ENCODE measurements around the gene COL18A1. TPM values are rescaled to one million over a fixed set of nuclear protein-coding genes. Genes with fewer than 3 reads are reported as not detected.

COL18A1 gene
- total RNA-seq, 1 donor from 2014 or later = 59.0 TPM

GRCh38 chr21:45543710-45544448 is 138.9 kb downstream of the COL18A1 start:
- Histone ChIP-seq H3K9me3 (ENCODE audit: control insufficient read depth in 3 of 3, low read length in 3 of 3) (peaks cover 0 to 3% (median 0%) of the 10 kb centered on the region in 3 donors), H3K4me3 (ENCODE audit: low read length in 3 of 3) (no peak overlapping the region), H3K27me3 (ENCODE audit: control insufficient read depth in 3 of 3, insufficient read depth in 3 of 3, low read length in 3 of 3) (peaks cover 0 to 2% (median 0%) of the 10 kb centered on the region in 3 donors), H3K27ac (ENCODE audit: low read depth, low read length) (no peak overlapping the region), H3K9ac (ENCODE audit: low read depth in 1 of 3, low read length in 3 of 3) (no peak overlapping the region), H3K4me1 (ENCODE audit: control insufficient read depth in 3 of 3, insufficient read depth in 3 of 3, low read length in 3 of 3) (peaks cover 3 to 9% (median 4%) of the 10 kb centered on the region in 3 donors), H3K36me3 (ENCODE audit: control insufficient read depth in 3 of 3, insufficient read depth in 3 of 3, low read length in 3 of 3) (no peaks in the 10 kb centered on the region)

DNA sequence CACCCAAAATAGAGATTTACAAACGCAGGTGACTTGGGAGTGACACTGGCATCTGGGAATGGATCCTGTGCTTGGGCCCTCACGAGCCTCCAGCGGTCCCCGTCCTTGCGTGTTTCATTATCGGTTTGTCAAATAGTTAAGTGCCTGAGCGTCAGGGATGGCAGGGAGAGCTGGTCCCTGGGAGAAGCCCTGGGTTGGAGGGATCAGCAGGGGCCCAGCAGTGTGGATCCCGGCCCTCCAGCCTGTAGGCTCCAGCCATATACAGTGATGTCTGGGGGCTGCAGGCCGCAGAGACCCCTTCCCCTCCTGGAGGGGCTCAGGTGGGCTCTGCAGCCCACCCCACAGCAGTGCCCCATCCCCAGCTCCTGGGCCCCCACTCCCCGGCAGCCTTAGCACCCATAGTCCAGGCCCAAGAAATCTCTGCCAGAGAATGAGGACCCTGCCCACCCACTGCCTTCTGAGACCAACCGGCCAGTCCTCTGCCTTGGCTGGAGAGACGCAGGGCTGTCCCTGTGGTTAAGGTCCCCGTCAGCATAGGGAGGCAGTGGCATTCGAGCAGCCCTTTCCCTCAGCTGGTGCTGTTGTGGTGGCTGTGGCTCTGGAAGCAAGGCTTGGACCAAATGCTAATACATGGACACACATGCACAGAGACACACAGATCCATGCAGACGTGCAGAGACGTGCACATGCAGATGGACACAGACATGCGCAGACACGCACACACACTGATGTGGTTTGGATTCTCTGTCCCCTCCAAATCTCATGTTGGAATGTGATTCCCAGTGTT is 139.7 kb downstream of the COL18A1 start:
- peaks cover 0 to 6% (median 0%) of the 10 kb centered on the region in 3 donors for H3K27me3 ChIP-seq (ENCODE audit: control insufficient read depth in 3 of 3, insufficient read depth in 3 of 3, low read length in 3 of 3)
- no peak overlapping the region for H3K27ac ChIP-seq (ENCODE audit: low read depth, low read length)
- peaks cover 0 to 3% (median 0%) of the 10 kb centered on the region in 3 donors for H3K9me3 ChIP-seq (ENCODE audit: control insufficient read depth in 3 of 3, low read length in 3 of 3)
- peaks cover 3 to 9% (median 4%) of the 10 kb centered on the region in 3 donors for H3K4me1 ChIP-seq (ENCODE audit: control insufficient read depth in 3 of 3, insufficient read depth in 3 of 3, low read length in 3 of 3)
- H3K36me3 ChIP-seq (ENCODE audit: control insufficient read depth in 3 of 3, insufficient read depth in 3 of 3, low read length in 3 of 3) = no peaks in the 10 kb centered on the region
- H3K9ac ChIP-seq (ENCODE audit: low read depth in 1 of 3, low read length in 3 of 3) = no peak overlapping the region
- no peak overlapping the region for H3K4me3 ChIP-seq (ENCODE audit: low read length in 3 of 3)

- H3K4me3 ChIP-seq (ENCODE audit: low read length in 3 of 3) = no peak overlapping the region
- peaks cover 3 to 9% (median 4%) of the 10 kb centered on the region in 3 donors for H3K4me1 ChIP-seq (ENCODE audit: control insufficient read depth in 3 of 3, insufficient read depth in 3 of 3, low read length in 3 of 3)
- H3K27ac ChIP-seq (ENCODE audit: low read depth, low read length) = no peak overlapping the region
- H3K27me3 ChIP-seq (ENCODE audit: control insufficient read depth in 3 of 3, insufficient read depth in 3 of 3, low read length in 3 of 3) = peaks cover 0 to 11% (median 5%) of the 10 kb centered on the region in 3 donors
- H3K36me3 ChIP-seq (ENCODE audit: control insufficient read depth in 3 of 3, insufficient read depth in 3 of 3, low read length in 3 of 3) = no peaks in the 10 kb centered on the region
- H3K9ac ChIP-seq (ENCODE audit: low read depth in 1 of 3, low read length in 3 of 3) = no peak overlapping the region
- peaks cover 0 to 3% (median 0%) of the 10 kb centered on the region in 3 donors for H3K9me3 ChIP-seq (ENCODE audit: control insufficient read depth in 3 of 3, low read length in 3 of 3)
These were observed 140.2 kb downstream of the COL18A1 start for GRCh38 chr21:45545236-45545570.

GRCh38 chr21:45545691-45546531 is 140.9 kb downstream of the COL18A1 start:
- H3K27me3 ChIP-seq (ENCODE audit: control insufficient read depth in 3 of 3, insufficient read depth in 3 of 3, low read length in 3 of 3) = peaks cover 0 to 13% (median 5%) of the 10 kb centered on the region in 3 donors
- no peak overlapping the region for H3K4me3 ChIP-seq (ENCODE audit: low read length in 3 of 3)
- no peak overlapping the region for H3K27ac ChIP-seq (ENCODE audit: low read depth, low read length)

GRCh38 chr21:45546636-45547544 is 141.9 kb downstream of the COL18A1 start:
- peaks cover 0 to 3% (median 0%) of the 10 kb centered on the region in 3 donors for H3K9me3 ChIP-seq (ENCODE audit: control insufficient read depth in 3 of 3, low read length in 3 of 3)
- H3K27ac ChIP-seq (ENCODE audit: low read depth, low read length) = no peak overlapping the region
- peaks cover 6 to 14% (median 8%) of the 10 kb centered on the region in 3 donors for H3K27me3 ChIP-seq (ENCODE audit: control insufficient read depth in 3 of 3, insufficient read depth in 3 of 3, low read length in 3 of 3)
- H3K9ac ChIP-seq (ENCODE audit: low read depth in 1 of 3, low read length in 3 of 3) = no peak overlapping the region
- H3K4me3 ChIP-seq (ENCODE audit: low read length in 3 of 3) = no peak overlapping the region
- peaks cover 0 to 3% (median 0%) of the 10 kb centered on the region in 3 donors for H3K4me1 ChIP-seq (ENCODE audit: control insufficient read depth in 3 of 3, insufficient read depth in 3 of 3, low read length in 3 of 3)
- H3K36me3 ChIP-seq (ENCODE audit: control insufficient read depth in 3 of 3, insufficient read depth in 3 of 3, low read length in 3 of 3) = no peaks in the 10 kb centered on the region

More at GRCh38 chr21:45545691-45546531, 140.9 kb downstream of the COL18A1 start:
- Histone ChIP-seq H3K36me3 (ENCODE audit: control insufficient read depth in 3 of 3, insufficient read depth in 3 of 3, low read length in 3 of 3) (no peaks in the 10 kb centered on the region), H3K9ac (ENCODE audit: low read depth in 1 of 3, low read length in 3 of 3) (no peak overlapping the region), H3K9me3 (ENCODE audit: control insufficient read depth in 3 of 3, low read length in 3 of 3) (peaks cover 0 to 3% (median 0%) of the 10 kb centered on the region in 3 donors), H3K4me1 (ENCODE audit: control insufficient read depth in 3 of 3, insufficient read depth in 3 of 3, low read length in 3 of 3) (peaks cover 3 to 9% (median 4%) of the 10 kb centered on the region in 3 donors)

- H3K4me1 ChIP-seq (ENCODE audit: control insufficient read depth in 3 of 3, insufficient read depth in 3 of 3, low read length in 3 of 3) = peaks cover 0 to 5% (median 0%) of the 10 kb centered on the region in 3 donors
- H3K4me3 ChIP-seq (ENCODE audit: low read length in 3 of 3) = no peak overlapping the region
- no peak overlapping the region for H3K9ac ChIP-seq (ENCODE audit: low read depth in 1 of 3, low read length in 3 of 3)
- no peaks in the 10 kb centered on the region for H3K36me3 ChIP-seq (ENCODE audit: control insufficient read depth in 3 of 3, insufficient read depth in 3 of 3, low read length in 3 of 3)
- no peak overlapping the region for H3K27ac ChIP-seq (ENCODE audit: low read depth, low read length)
- peaks cover 0 to 3% (median 0%) of the 10 kb centered on the region in 3 donors for H3K9me3 ChIP-seq (ENCODE audit: control insufficient read depth in 3 of 3, low read length in 3 of 3)
- H3K27me3 ChIP-seq (ENCODE audit: control insufficient read depth in 3 of 3, insufficient read depth in 3 of 3, low read length in 3 of 3) = peaks cover 7 to 19% (median 12%) of the 10 kb centered on the region in 3 donors
These were observed 142.6 kb downstream of the COL18A1 start for GRCh38 chr21:45547545-45547900.

DNA sequence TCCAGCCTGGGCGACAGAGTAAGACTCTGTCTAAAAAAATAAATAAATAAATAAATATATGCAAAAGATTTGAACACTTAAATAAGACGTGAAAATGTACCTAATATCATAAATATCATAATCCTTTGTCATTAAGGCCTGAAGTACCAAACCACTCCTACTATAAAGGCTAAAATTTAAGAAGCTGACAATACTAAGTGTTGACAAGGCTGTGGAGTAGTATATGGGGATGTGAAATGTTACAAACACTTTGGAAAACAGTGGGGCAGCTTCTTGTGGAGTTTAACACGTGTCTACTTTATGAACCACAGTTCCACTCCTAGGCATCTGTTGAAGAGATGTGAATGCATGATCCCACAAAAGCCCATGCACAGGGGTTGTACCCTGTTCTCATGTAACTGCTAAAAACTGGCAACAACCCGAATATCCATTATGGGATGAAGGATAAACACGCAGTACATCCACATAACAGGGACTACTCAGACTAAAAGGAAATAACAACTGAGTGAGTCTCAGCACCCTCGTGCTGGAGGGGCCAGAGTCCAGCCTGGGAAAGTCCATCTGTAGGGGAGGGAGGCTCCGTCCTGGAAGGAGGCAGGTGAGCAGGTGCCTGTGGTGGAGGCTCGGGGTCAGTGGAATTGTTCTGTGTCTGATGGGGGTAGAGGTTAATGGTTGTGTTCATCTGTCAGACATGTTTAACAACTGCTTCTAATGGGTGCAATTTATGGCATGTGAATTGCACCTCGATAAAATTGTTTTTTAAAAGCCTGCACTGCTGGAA is 143.9 kb downstream of the COL18A1 start:
- Histone ChIP-seq H3K27ac (ENCODE audit: low read depth, low read length) (no peak overlapping the region), H3K9me3 (ENCODE audit: control insufficient read depth in 3 of 3, low read length in 3 of 3) (peaks cover 0 to 3% (median 0%) of the 10 kb centered on the region in 3 donors), H3K27me3 (ENCODE audit: control insufficient read depth in 3 of 3, insufficient read depth in 3 of 3, low read length in 3 of 3) (peaks cover 13 to 19% (median 16%) of the 10 kb centered on the region in 3 donors), H3K4me1 (ENCODE audit: control insufficient read depth in 3 of 3, insufficient read depth in 3 of 3, low read length in 3 of 3) (peaks cover 0 to 5% (median 0%) of the 10 kb centered on the region in 3 donors), H3K36me3 (ENCODE audit: control insufficient read depth in 3 of 3, insufficient read depth in 3 of 3, low read length in 3 of 3) (no peaks in the 10 kb centered on the region), H3K9ac (ENCODE audit: low read depth in 1 of 3, low read length in 3 of 3) (no peak overlapping the region), H3K4me3 (ENCODE audit: low read length in 3 of 3) (no peak overlapping the region)

DNA sequence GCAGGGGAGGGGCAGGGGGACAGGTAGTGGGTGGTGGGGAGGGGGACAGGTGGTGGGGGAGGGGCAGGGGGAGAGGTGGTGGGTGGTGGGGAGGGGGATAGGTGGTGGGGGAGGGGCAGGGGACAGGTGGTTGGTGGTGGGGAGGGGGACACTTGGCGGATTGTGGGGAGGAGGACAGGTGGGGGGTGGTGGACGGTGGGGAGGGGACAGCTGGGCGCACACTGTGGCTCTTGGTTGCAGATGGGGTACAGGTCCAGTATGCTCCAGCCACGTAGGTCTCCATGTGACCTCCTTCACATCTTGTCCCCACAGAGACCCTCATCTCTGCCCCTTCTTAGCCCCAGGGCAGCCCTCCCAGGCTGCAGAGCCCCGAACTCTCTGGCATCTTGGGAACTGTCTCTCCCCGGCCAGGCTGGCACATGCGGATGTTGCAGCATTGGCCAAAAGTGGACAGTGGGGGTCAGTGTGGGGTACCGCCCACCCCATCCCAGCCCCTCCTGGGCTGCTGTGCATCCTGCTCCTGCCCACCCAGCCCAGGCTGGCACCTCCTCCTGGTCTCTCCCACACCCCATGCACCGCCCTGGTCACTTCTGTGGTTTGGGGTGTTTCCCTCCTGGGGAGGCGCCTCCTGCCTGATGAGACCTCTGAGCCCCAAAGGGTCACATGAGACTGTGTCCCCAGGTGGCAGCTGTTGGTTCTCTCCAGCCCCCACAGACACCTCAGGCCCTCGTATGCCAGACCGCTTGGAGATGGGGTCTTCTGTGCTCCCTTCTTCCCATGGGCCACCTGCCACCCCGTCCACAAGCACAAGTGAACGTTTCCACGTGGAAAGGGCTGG is 144.9 kb downstream of the COL18A1 start:
- peaks cover 2 to 10% (median 2%) of the 10 kb centered on the region in 3 donors for H3K4me1 ChIP-seq (ENCODE audit: control insufficient read depth in 3 of 3, insufficient read depth in 3 of 3, low read length in 3 of 3)
- no peak overlapping the region for H3K27ac ChIP-seq (ENCODE audit: low read depth, low read length)
- H3K9ac ChIP-seq (ENCODE audit: low read depth in 1 of 3, low read length in 3 of 3) = no peak overlapping the region
- H3K9me3 ChIP-seq (ENCODE audit: control insufficient read depth in 3 of 3, low read length in 3 of 3) = peaks cover 0 to 3% (median 0%) of the 10 kb centered on the region in 3 donors
- no peak overlapping the region for H3K4me3 ChIP-seq (ENCODE audit: low read length in 3 of 3)
- peaks cover 13 to 19% (median 16%) of the 10 kb centered on the region in 3 donors for H3K27me3 ChIP-seq (ENCODE audit: control insufficient read depth in 3 of 3, insufficient read depth in 3 of 3, low read length in 3 of 3)
- no peaks in the 10 kb centered on the region for H3K36me3 ChIP-seq (ENCODE audit: control insufficient read depth in 3 of 3, insufficient read depth in 3 of 3, low read length in 3 of 3)
